Thoracic aorta (tissue), 2 donors: Measurements from ENCODE around the gene DECR2. TPM values are rescaled to one million over a fixed set of nuclear protein-coding genes. Genes with fewer than 3 reads are reported as not detected.
"Not testable (repeated sequence)": the region's sequence is repeated elsewhere in the genome, so short reads cannot be mapped to it uniquely, and the experiment has no call there.

Experiments used
- ATAC-seq: fragments of 150-250 bp; one replicate; pipeline ENCODE4 v1.8.0; 2017; ENCODE audit warnings: low read depth; ENCODE audit not compliant: insufficient number of reproducible peaks, low FRiP score
- DNase-seq: peaks from one replicate; pipeline ENCODE4 v3.0.0-alpha.2; 2020; ENCODE audit warnings: low spot score
- H3K27ac ChIP-seq, 2 donors: fragments of 200-600 bp; sonication (generic); 1 replicate in 1 of 2; 2 replicates in 1 of 2; pipeline ENCODE4 v1.5.1; 2016; ENCODE audit warnings: mild to moderate bottlenecking in 2 of 2, moderate library complexity in 2 of 2
- H3K27me3 ChIP-seq: fragments of 200-600 bp; sonication (generic); replicated peaks from 2 replicates; pipeline ENCODE4 v1.6.0; 2016; ENCODE audit warnings: mild to moderate bottlenecking; ENCODE audit not compliant: insufficient read depth
- H3K36me3 ChIP-seq: fragments of 200-600 bp; sonication (generic); one replicate; pipeline ENCODE4 v1.5.1; 2016
- H3K4me1 ChIP-seq, 2 donors: fragments of 200-600 bp; sonication (generic); 1 replicate in 1 of 2; 2 replicates in 1 of 2; pipeline versions ENCODE4 v1.5.1 to v1.6.0; 2016; ENCODE audit warnings: low read depth in 2 of 2, mild to moderate bottlenecking in 1 of 2; ENCODE audit not compliant: control insufficient read depth in 1 of 2
- H3K4me3 ChIP-seq: fragments of 200-600 bp; sonication (generic); 2 replicates; pipeline ENCODE4 v1.5.1; 2016; ENCODE audit warnings: mild to moderate bottlenecking
- H3K9me3 ChIP-seq: fragments of 200-600 bp; sonication (generic); 2 replicates; pipeline ENCODE4 v1.5.1; 2016
- total RNA-seq, 2 donors: library from RNA; depleted of rRNA; stranded (reverse); fragments of >200 nt; gene quantifications; one replicate each; pipeline versions ENCODE4 v1.1.0 to v1.2.3, GENCODE V29; 2016
- TF ChIP-seq, protein P1 (sequence below): fragments of 200-600 bp; sonication (generic); IDR thresholded peaks from one replicate; pipeline ENCODE4 v1.5.1; 2019; ENCODE audit warnings: antibody characterized with exemption

Gene DECR2
- total RNA-seq, 2 donors from 2014 or later: 24.1 to 25.6 TPM

GRCh38 chr16:375927-376816 is 25.5 kb upstream of the DECR2 start:
- Histone ChIP-seq H3K9me3 (no peaks in the 10 kb centered on the region), H3K36me3 (peaks cover 40% of the 10 kb centered on the region), H3K27me3 (no peaks in the 10 kb centered on the region), H3K4me3 (no peak overlapping the region), H3K27ac (no peak overlapping the region), H3K4me1 (peaks cover 9 to 20% of the 10 kb centered on the region in 2 donors)
- DNase-seq (no peak), ATAC-seq (no peak)
- TF ChIP-seq, protein P1, sequence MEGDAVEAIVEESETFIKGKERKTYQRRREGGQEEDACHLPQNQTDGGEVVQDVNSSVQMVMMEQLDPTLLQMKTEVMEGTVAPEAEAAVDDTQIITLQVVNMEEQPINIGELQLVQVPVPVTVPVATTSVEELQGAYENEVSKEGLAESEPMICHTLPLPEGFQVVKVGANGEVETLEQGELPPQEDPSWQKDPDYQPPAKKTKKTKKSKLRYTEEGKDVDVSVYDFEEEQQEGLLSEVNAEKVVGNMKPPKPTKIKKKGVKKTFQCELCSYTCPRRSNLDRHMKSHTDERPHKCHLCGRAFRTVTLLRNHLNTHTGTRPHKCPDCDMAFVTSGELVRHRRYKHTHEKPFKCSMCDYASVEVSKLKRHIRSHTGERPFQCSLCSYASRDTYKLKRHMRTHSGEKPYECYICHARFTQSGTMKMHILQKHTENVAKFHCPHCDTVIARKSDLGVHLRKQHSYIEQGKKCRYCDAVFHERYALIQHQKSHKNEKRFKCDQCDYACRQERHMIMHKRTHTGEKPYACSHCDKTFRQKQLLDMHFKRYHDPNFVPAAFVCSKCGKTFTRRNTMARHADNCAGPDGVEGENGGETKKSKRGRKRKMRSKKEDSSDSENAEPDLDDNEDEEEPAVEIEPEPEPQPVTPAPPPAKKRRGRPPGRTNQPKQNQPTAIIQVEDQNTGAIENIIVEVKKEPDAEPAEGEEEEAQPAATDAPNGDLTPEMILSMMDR: no peak

DNA sequence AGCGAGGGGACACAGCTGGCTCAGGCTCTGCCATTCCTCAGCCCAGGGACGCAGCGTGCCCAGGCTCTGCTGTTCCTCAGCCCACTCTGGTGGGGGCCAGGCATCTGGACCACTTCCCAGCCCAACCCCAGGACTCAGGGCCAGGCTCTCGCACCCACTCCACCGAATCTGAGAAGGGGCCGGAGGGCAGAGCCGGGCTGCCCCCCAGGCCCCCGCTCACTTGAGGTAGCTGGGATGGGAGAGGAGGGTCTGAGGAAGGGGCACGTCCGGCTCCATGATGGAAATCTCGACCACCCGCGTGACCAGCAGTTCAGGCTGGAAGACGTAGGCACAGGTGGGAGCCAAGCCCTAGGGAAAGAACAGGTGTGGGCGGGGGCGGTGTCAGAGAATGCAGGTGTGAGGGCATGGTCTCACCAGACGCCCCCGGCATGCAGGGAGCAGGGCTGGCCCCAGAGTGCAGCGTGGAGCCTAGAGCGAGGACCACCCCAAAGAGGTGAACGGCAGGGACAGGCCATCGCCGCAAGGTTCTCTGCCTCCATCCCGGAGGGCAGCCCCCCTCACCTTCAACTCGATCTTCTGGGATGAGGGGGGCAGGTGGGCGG is 24.8 kb upstream of the DECR2 start:
- no peak for ATAC-seq
- Histone ChIP-seq H3K27ac (no peak overlapping the region), H3K4me1 (peaks cover 9 to 18% of the 10 kb centered on the region in 2 donors), H3K4me3 (no peak overlapping the region), H3K36me3 (peaks cover 36% of the 10 kb centered on the region), H3K27me3 (no peaks in the 10 kb centered on the region), H3K9me3 (no peaks in the 10 kb centered on the region)
- no peak for DNase-seq
- TF ChIP-seq, protein P1: no peak

- Histone ChIP-seq H3K4me3 (no peak overlapping the region), H3K4me1 (peaks cover 9 to 18% of the 10 kb centered on the region in 2 donors), H3K27ac (no peak overlapping the region), H3K27me3 (no peaks in the 10 kb centered on the region), H3K36me3 (peaks cover 33% of the 10 kb centered on the region), H3K9me3 (no peaks in the 10 kb centered on the region)
- ATAC-seq: no peak
- TF ChIP-seq, protein P1: no peak
- DNase-seq: no peak
Observed at GRCh38 chr16:377419-377951, 24.2 kb upstream of the DECR2 start.

DNA sequence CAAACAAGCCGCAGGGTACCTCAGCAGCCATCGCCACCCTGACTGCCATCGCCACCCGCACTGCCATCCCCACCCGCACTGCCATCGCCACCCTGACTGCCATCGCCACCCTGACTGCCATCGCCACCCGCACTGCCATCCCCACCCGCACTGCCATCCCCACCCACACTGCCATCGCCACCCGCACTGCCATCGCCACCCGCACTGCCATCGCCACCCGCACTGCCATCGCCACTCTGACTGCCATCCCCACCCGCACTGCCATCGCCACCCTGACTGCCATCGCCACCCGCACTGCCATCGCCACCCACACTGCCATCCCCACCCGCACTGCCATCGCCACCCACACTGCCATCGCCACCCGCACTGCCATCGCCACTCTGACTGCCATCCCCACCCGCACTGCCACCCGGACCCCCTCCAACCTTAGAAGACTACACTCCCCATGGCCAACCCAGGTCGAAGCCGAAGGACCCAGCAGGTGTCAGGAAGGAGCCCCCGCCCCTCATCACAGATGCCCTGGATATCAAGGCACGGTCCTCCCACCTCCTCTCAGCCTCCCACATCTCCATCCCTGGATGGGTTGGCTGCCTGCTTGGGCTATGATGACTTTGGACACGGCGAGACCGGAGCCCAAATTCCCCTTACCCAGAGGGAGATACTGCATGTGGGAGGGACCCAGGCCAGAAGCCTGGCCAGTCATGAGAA is 23.4 kb upstream of the DECR2 start:
- H3K9me3 ChIP-seq, DNase-seq, H3K27me3 ChIP-seq, H3K4me3 ChIP-seq, ATAC-seq, H3K27ac ChIP-seq: not testable (repeated sequence)
- H3K36me3 ChIP-seq: peaks cover 29% of the 10 kb centered on the region
- H3K4me1 ChIP-seq: peaks cover 9 to 26% of the 10 kb centered on the region in 2 donors

DNA sequence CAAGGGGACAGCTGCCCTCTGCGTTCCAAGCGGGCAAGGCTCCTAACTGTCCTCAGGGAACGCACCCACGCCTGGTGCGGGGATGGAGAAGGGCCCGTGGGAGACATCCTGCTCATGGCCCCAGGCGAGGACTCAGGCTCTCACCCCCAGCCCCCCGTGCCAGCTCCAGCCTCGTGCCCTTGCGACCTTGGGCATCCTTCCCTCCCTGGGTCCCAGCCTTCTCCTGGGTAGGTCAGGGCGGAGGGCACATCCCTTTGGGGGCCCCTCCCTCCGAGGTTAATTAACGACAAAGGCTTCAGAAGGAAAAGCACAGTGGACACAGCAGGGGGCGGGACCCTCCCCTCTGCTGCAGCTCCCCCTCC is 22.9 kb upstream of the DECR2 start:
- peaks cover 27% of the 10 kb centered on the region for H3K36me3 ChIP-seq
- DNase-seq (no peak), ATAC-seq (no peak)
- H3K4me3 ChIP-seq: no peak overlapping the region
- no peaks in the 10 kb centered on the region for H3K9me3 ChIP-seq
- no peaks in the 10 kb centered on the region for H3K27me3 ChIP-seq
- H3K27ac ChIP-seq: no peak overlapping the region
- TF ChIP-seq, protein P1: no peak
- H3K4me1 ChIP-seq: peaks cover 9 to 31% of the 10 kb centered on the region in 2 donors
